Suprapubic skin (tissue), 4 donors: Measurements from ENCODE around the gene EPHB6.

Experiments used
- CTCF ChIP-seq, 2 donors: fragments of 200-600 bp in 1 of 2; fragments of 450-650 bp in 1 of 2; sonication (generic) in 1 of 2; IDR thresholded peaks; one replicate each; pipeline ENCODE4 v1.5.1; 2016 to 2019; ENCODE audit warnings: antibody characterized with exemption in 2 of 2, mild to moderate bottlenecking in 1 of 2, moderate library complexity in 1 of 2
- EP300 ChIP-seq: sonication (generic); formaldehyde crosslinking; IDR thresholded peaks from one replicate; pipeline ENCODE4 v1.6.1; 2017; ENCODE audit warnings: antibody characterized with exemption
- POLR2A ChIP-seq, 2 donors: fragments of 450-650 bp; IDR thresholded peaks; one replicate each; pipeline ENCODE4 v1.6.1; 2017; ENCODE audit warnings: antibody characterized with exemption in 2 of 2, mild to moderate bottlenecking in 2 of 2, moderate library complexity in 2 of 2
- POLR2AphosphoS5 ChIP-seq, 3 donors: sonication (generic); formaldehyde crosslinking; IDR thresholded peaks; one replicate each; pipeline ENCODE4 v1.6.1; 2017; ENCODE audit warnings: antibody characterized with exemption in 3 of 3

GRCh38 chr7:142908290-142908689 is 53.4 kb downstream of the EPHB6 start:
- no peak for TF ChIP-seq POLR2A (IDR thresholded peaks at IDR 0.05)
- no peak for TF ChIP-seq EP300
- TF ChIP-seq POLR2AphosphoS5 (IDR thresholded peaks at IDR 0.05), result no peak
- TF ChIP-seq CTCF (IDR thresholded peaks at IDR 0.05), result no peak
